NB4 (cell line): ENCODE data around the gene MST1.

Source experiments
- DNase-seq: peaks from one replicate; pipeline ENCODE4 v3.0.0; 2010; ENCODE audit warnings: low read depth
- H3K4me3 ChIP-seq: one replicate; pipeline ENCODE4 v1.5.1; 2011; ENCODE audit warnings: mild to moderate bottlenecking, low read depth, low read length, moderate library complexity
- CTCF ChIP-seq: IDR thresholded peaks from one replicate; pipeline ENCODE4 v1.5.1; 2012; ENCODE audit warnings: low read depth, low read length
- MAX ChIP-seq: IDR thresholded peaks from 2 replicates; pipeline ENCODE4 v1.6.1; 2011; ENCODE audit warnings: low read depth, low read length
- MYC ChIP-seq: IDR thresholded peaks from 2 replicates; pipeline ENCODE4 v1.6.1; 2011; ENCODE audit warnings: low read depth, low read length
- POLR2A ChIP-seq: IDR thresholded peaks from 2 replicates; pipeline ENCODE4 v1.6.1; 2011; ENCODE audit warnings: mild to moderate bottlenecking; ENCODE audit not compliant: insufficient read length; ENCODE audit errors: extremely low read depth

Gene MST1

GRCh38 chr3:49716691-49717210 is 27.5 kb upstream of the MST1 start:
- DNase-seq: no peak
- TF ChIP-seq MAX: no peak
- no peak for TF ChIP-seq MYC
- TF ChIP-seq POLR2A: no peak
- TF ChIP-seq CTCF: no peak
- no peak overlapping the region for H3K4me3 ChIP-seq

- TF ChIP-seq CTCF: no peak
- TF ChIP-seq MYC: no peak
- no peak for TF ChIP-seq POLR2A
- no peak for TF ChIP-seq MAX
- DNase-seq: no peak
- no peak overlapping the region for H3K4me3 ChIP-seq
Observed at GRCh38 chr3:49716169-49716568, 26.9 kb upstream of the MST1 start.

GRCh38 chr3:49715611-49716121 is 26.4 kb upstream of the MST1 start:
- no peak for DNase-seq
- H3K4me3 ChIP-seq: no peak overlapping the region
- TF ChIP-seq MAX: no peak
- TF ChIP-seq MYC: no peak
- no peak for TF ChIP-seq CTCF
- TF ChIP-seq POLR2A: no peak

GRCh38 chr3:49714728-49715550 is 25.7 kb upstream of the MST1 start:
- H3K4me3 ChIP-seq: no peak overlapping the region
- DNase-seq: no peak
- TF ChIP-seq CTCF (no peak), MYC (no peak), POLR2A (no peak), MAX (no peak)

GRCh38 chr3:49713336-49714105 is 24.2 kb upstream of the MST1 start:
- TF ChIP-seq MAX: no peak
- TF ChIP-seq CTCF: no peak
- TF ChIP-seq MYC: no peak
- no peak for TF ChIP-seq POLR2A
- no peak for DNase-seq

More at GRCh38 chr3:49713336-49714105, 24.2 kb upstream of the MST1 start:
- no peak overlapping the region for H3K4me3 ChIP-seq
